Erythroblast (primary cell): Measurements from ENCODE around the gene GPR89B.

Source experiments
- GATA1 ChIP-seq: IDR thresholded peaks from 2 replicates; pipeline ENCODE4 v1.6.1; 2011; ENCODE audit warnings: low read depth, mild to moderate bottlenecking, control low read depth, low read length, moderate library complexity
- POLR2A ChIP-seq: IDR thresholded peaks from 2 replicates; pipeline ENCODE4 v1.6.1; 2011; ENCODE audit warnings: mild to moderate bottlenecking, low read length

DNA sequence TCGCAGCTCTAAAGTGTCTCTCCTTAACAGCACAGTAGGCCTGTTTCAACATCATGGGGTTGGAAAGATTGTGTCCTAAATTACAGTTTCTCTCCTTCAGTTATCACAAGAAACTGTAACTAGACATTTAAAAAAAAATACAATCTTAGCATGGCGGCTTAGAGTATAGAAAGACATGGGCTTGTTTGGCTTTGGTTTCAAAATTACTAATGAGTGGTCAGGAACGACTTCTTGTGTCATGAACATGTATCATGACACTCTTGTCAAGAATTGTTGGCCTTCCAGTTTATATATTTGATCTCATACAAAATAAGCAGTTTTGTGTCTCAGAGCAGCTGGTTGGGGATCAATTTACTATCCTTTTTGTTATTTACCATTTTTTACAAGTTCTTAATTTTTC is 23.5 kb upstream of the GPR89B start:
- TF ChIP-seq POLR2A: no peak
- TF ChIP-seq GATA1: no peak
